ENCODE data around the gene AVL9. TPM values are rescaled to one million over a fixed set of nuclear protein-coding genes. Genes with fewer than 3 reads are reported as not detected.

The AVL9 gene
- total RNA-seq, 2 experiments from 2014 or later = 23.3 to 25.4 TPM

DNA sequence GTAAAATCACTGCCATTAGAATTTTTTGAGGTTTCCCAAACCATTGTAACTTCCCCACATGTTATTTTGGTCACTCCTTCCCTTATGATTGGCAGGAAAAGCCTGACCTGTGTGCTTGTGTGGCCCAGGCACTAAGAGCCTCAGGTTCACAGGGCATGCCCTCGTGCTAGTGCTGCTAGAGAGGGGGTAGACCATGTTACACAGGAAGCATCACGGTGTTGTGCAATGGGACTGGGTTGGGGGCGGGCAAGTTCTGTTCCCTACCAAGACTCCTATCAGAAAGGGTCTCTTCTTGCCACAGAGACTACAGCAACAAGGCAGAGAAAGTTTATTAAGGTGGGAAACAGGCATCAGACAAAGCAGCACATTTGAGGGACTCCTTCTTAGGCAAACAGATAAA is 37.3 kb upstream of the AVL9 start:
- no peaks in the 10 kb centered on the region for H3K36me3 Mint-ChIP-seq (ENCODE audit: low read depth)
- ATAC-seq (ENCODE audit: poor library complexity) (no peak), DNase-seq (no peak)
- Histone ChIP-seq H3K27ac (ENCODE audit: low read depth in 1 of 2, low read length in 2 of 2) (no peak overlapping the region), H3K4me1 (ENCODE audit: insufficient read depth, low read length) (no peaks in the 10 kb centered on the region), H3K4me3 (ENCODE audit: low read length) (no peak overlapping the region), H3K36me3 (ENCODE audit: insufficient read depth, low read length) (no peaks in the 10 kb centered on the region), H3K9me3 (ENCODE audit: control insufficient read depth in 1 of 2, insufficient read depth in 1 of 2, low read length in 2 of 2) (peaks cover 0 to 4% of the 10 kb centered on the region in 2 experiments), H3K27me3 (ENCODE audit: control insufficient read depth in 1 of 2, insufficient read depth in 2 of 2, low read length in 2 of 2) (peaks cover 0 to 7% of the 10 kb centered on the region in 2 experiments)
- peaks cover 38% of the 10 kb centered on the region for H3K27me3 Mint-ChIP-seq
- intact Hi-C loops (cut with DNase I, micrococcal nuclease) = no loop called here
- no peak overlapping the region for H3K4me3 Mint-ChIP-seq
- H3K27ac Mint-ChIP-seq = no peak overlapping the region
- CTCF ChIA-PET = no interaction called here
- TF ChIP-seq, protein P1, sequence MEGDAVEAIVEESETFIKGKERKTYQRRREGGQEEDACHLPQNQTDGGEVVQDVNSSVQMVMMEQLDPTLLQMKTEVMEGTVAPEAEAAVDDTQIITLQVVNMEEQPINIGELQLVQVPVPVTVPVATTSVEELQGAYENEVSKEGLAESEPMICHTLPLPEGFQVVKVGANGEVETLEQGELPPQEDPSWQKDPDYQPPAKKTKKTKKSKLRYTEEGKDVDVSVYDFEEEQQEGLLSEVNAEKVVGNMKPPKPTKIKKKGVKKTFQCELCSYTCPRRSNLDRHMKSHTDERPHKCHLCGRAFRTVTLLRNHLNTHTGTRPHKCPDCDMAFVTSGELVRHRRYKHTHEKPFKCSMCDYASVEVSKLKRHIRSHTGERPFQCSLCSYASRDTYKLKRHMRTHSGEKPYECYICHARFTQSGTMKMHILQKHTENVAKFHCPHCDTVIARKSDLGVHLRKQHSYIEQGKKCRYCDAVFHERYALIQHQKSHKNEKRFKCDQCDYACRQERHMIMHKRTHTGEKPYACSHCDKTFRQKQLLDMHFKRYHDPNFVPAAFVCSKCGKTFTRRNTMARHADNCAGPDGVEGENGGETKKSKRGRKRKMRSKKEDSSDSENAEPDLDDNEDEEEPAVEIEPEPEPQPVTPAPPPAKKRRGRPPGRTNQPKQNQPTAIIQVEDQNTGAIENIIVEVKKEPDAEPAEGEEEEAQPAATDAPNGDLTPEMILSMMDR (IDR thresholded peaks at IDR 0.05) = no peak
- POLR2A ChIA-PET = no interaction called here
- H3K4me1 Mint-ChIP-seq (ENCODE audit: low read depth) = no peaks in the 10 kb centered on the region
- no peaks in the 10 kb centered on the region for H3K9me3 Mint-ChIP-seq

DNA sequence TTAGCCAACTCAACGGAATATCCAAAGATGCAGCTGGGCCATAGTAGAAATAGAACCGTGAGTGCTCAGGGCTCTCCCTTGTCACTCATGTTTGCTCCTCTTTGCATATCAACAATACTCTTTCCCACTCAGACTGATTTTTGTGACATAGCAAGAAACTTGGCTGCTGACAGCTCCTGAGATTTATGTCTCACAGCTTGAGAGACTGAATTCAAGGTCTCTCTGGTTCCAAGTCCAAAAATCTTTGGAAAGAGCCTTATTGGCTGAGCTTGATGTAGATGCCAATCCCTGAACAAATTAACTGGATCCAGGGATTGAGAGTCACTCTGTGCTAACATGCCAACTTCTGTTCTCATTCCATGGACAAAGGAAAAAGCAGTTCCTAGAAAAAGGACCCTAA is 35.5 kb upstream of the AVL9 start:
- Mint-ChIP-seq H3K4me1 (ENCODE audit: low read depth) (no peaks in the 10 kb centered on the region), H3K4me3 (no peak overlapping the region), H3K27ac (no peak overlapping the region), H3K27me3 (peaks cover 25% of the 10 kb centered on the region), H3K36me3 (ENCODE audit: low read depth) (no peaks in the 10 kb centered on the region), H3K9me3 (no peaks in the 10 kb centered on the region)
- no peaks in the 10 kb centered on the region for H3K36me3 ChIP-seq (ENCODE audit: insufficient read depth, low read length)
- no peak for DNase-seq
- TF ChIP-seq, protein P1 (IDR thresholded peaks at IDR 0.05) = no peak
- H3K4me1 ChIP-seq (ENCODE audit: insufficient read depth, low read length) = no peaks in the 10 kb centered on the region
- ChIA-PET CTCF (no interaction called here), POLR2A (no interaction called here)
- H3K4me3 ChIP-seq (ENCODE audit: low read length) = no peak overlapping the region
- no peak for ATAC-seq (ENCODE audit: poor library complexity)
- peaks cover 0 to 6% of the 10 kb centered on the region in 2 experiments for H3K27me3 ChIP-seq (ENCODE audit: control insufficient read depth in 1 of 2, insufficient read depth in 2 of 2, low read length in 2 of 2)
- peaks cover 0 to 4% of the 10 kb centered on the region in 2 experiments for H3K9me3 ChIP-seq (ENCODE audit: control insufficient read depth in 1 of 2, insufficient read depth in 1 of 2, low read length in 2 of 2)
- no peak overlapping the region for H3K27ac ChIP-seq (ENCODE audit: low read depth in 1 of 2, low read length in 2 of 2)
- intact Hi-C loops (cut with DNase I, micrococcal nuclease) = no loop called here

DNA sequence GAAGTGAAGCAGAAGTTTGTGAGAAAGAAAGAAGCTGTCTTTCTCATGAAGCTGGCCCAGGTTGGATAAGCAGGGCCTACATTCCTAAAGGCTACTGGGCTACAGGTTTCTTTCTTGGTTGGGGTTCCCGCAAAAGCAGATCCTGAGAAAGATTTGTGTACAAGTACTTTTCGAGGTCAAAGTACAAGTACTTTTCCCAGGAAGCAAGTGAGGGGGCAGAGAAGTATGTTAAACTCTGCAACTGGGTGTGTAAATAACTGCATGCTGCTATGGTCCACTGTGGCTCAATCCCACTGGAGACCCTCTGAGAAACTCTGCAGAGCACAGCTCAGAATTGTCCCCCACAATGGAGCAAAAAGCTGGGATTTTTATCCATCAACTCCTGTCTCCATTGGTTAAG is 33.8 kb upstream of the AVL9 start:
- DNase-seq (no peak), ATAC-seq (ENCODE audit: poor library complexity) (no peak)
- Histone ChIP-seq H3K4me1 (ENCODE audit: insufficient read depth, low read length) (no peaks in the 10 kb centered on the region), H3K4me3 (ENCODE audit: low read length) (no peak overlapping the region), H3K9me3 (ENCODE audit: control insufficient read depth in 1 of 2, insufficient read depth in 1 of 2, low read length in 2 of 2) (peaks cover 0 to 4% of the 10 kb centered on the region in 2 experiments), H3K27me3 (ENCODE audit: control insufficient read depth in 1 of 2, insufficient read depth in 2 of 2, low read length in 2 of 2) (peaks cover 0 to 6% of the 10 kb centered on the region in 2 experiments), H3K27ac (ENCODE audit: low read depth in 1 of 2, low read length in 2 of 2) (no peak overlapping the region), H3K36me3 (ENCODE audit: insufficient read depth, low read length) (no peaks in the 10 kb centered on the region)
- no peaks in the 10 kb centered on the region for H3K9me3 Mint-ChIP-seq
- ChIA-PET POLR2A (no interaction called here), CTCF (no interaction called here)
- no peaks in the 10 kb centered on the region for H3K36me3 Mint-ChIP-seq (ENCODE audit: low read depth)
- no peaks in the 10 kb centered on the region for H3K4me1 Mint-ChIP-seq (ENCODE audit: low read depth)
- H3K27me3 Mint-ChIP-seq = peaks cover 15% of the 10 kb centered on the region
- intact Hi-C loops (cut with DNase I, micrococcal nuclease) = no loop called here
- no peak overlapping the region for H3K4me3 Mint-ChIP-seq
- no peak overlapping the region for H3K27ac Mint-ChIP-seq
- TF ChIP-seq, protein P1 (IDR thresholded peaks at IDR 0.05) = no peak

Measured in CD4-positive, alpha-beta T cell (primary cell).